ENCODE results near the gene HYAL2.

The HYAL2 gene

DNA sequence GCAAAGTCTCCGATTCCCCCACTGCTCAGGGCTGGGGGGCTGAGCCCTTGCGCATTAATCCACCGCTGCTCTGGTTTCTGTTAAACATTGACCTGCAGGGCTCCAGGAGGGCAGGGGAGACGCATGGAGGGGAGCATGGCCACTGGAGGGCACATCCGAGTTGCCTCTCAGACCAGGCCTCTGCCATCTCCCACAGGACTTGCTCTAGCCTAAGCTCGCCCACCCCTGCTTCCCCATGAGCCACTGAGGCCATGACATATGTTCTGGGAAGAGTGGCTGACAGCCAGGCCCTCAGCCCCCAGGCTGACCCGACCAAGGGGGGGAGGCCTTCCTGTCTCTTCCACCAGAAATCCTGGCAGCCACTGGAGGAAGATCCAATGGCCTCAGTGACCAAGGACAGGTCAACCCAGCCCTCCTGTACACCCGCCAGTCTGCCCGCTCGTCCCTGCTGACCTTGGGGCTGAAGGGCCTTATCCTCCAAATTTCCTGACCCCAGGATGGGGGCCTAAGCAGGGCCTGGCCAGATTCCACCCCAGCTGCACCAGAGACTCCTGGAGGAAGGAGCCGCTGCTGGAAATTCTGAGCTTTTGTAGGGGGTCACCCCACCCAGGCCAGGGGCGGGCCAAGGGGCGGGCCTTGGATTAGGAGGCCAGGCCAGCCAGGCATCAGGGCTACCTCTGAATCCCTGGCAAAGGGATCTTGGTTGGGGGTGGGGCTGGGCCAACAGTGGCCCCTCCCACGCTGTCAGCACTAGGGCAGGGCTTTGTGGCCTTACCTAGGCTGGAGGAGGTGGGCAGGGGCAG is 19.3 kb downstream of the HYAL2 start, which contains the start of gene HYAL1:
HYAL1 (minus strand) TSS at position 562 of the 803 bp plus-strand sequence. CDS start 618 bp downstream, outside the sequence.
- no peak for DNase-seq

DNA sequence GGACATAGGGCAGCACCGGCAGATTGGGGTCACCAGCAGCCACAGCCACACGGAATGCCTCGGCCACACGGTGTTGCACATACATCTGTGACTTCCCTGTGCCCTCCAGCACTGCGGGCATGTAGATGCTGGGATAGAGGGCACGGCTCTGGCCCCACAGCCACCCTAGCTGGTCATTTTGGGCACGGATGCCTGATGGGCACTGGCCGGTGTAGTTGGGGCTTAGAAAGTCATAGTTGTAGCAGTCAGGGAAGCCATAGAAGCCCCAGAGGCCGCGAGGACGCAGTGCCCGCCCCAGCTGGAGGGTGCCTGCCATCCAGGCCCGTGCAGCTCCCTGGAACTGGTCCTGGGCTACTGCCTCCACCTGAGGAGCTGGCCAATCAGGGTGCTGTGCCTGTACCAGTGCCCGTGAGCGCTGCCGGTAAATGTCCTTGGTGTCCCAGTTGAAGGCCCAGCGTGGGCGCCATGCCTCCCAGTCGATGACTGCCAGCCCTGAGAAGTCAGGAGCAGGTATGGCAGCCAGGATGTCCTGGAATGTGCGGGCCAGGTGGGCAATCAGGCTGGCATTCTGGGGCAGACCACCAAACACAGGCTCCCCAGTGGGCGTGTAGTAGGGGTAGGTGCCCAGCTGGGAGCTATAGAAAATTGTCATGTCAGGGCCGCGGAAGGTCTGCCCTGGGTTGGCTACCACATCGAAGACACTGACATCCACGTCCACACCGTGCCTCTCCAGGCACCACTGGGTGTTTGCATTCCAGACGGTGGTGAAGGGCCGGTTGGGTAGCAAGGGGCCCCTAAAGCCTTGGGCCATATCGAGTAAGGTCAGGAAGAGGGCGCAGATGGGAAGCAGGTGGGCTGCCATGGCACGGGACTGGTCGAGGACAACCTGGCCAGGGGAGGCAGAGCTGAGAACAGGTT is 20.2 kb downstream of the HYAL2 start:
- no peak for DNase-seq

DNA sequence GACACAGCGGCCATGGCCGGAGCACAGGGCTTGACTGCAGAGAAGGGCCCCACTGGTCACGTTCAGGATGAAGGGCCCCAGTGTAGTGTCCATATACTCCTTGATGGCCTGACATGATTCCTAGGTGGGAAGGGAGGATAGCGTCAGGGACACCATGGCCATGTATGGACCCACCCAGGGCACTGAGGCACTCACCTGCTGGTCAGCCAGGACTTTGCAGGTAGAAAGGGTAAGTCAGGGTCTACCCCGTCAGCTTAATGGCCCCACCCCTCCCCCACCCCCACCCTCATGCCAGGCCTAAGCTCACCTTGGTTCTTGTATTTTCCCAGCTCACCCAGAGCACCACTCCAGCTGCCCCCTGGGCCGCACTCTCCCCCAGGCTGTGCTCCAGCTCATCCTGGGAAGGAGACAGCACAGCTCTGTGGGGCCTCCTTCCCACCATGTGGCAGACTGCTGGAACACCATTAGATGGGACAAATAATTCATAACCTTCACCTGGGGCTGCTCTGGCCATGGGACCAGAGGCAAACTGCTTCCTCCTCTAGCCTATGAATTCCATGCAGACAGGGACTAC is 21.8 kb downstream of the HYAL2 start:
- no peak for DNase-seq

DNA sequence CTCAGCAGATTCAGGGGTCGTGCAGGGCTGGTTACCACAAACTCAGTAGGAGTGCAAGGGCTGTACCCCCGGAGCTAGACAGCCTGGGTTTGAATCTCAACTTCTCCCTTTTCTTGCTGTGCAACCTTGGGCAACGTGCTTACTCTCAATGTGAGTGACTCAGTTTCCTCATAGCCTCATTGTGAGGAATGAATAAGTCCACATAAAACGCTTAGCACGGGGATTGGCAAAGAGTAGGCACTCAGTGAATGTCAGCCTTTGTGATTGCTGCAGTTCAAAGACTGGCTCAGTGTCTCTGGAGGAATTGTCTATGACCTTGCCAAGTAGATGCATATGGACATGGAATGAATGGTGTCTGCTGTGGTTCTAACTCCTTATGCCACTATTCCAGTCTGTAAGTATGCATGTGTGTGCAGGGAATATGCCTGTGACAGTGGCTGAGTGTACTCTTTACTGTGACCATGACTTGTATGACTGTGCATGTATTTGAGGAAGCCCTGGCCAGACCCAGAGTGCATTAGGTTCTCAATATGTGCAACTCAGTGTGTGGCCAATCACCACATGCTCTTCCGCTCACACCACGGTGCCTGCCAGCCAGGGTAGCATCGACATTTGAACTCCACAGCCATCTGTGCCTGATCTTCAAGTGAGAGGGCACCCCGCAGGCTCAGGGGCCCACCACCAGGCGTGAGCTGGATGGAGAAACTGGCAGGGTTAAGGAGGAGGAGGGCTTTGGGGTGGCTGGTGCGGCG is 22.4 kb downstream of the HYAL2 start:
- DNase-seq, result no peak

DNA sequence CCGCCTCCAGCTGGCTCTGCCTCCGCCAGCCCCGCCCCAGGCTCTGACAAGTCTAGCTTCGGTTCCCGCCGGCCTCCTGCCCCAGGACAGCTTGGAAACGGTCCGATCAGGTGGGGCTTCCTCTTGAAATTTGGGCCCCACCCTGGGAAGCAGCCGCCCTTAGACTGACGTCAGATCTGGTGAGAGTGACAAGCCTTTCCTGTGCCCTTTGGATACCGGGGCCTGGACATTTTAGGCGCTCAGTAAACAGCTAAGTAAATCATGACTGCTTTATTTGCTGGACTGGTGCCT is 23.0 kb downstream of the HYAL2 start:
- DNase-seq, result no peak

DNA sequence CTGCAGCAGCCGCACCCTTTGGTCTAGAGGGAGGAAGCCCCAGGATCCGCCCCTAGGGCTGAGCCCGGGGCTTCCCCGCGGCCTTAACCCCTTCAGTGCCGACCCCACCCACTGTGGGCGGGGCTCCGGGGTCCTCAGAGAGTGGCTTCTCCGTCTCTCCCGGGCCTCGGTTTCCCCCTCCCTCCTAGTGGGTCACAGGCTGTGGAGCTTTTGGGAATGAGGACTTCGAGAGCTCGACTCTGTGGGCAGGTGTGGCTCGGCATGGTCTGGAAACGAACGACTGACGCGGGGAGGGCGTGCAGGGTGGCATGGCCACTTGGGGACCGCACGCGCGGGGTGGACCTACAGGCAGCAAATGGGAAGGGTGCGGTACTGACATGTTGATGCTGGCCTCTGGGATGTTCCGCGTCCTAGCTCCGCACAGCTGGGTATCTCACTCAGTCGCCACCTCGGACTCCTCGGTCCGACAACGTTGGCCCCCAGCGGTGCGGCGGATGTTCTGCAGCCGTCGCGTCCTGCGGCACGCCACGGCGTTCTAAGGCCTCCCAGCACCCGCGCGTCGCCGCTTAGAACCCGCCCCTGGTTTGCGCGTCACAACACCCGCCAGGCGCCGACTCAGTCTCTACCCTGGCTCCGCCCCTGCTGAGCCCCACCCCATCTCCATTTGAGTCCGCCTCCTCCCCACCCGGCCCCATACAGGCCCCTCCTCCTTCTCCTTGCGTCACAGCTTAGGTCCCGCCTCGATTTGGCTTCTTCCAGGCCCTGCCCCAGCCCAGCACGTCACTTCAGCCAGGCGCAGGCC is 23.5 kb downstream of the HYAL2 start, which contains the start of the genes HYAL3 and NAA80:
HYAL3 (minus strand) TSS at position 570 of the 802 bp plus-strand sequence. CDS start 3,803 bp downstream, outside the sequence.
NAA80 (minus strand) TSS at position 570 of the 802 bp plus-strand sequence. CDS start 1,942 bp downstream, outside the sequence.
- DNase-seq, result peak; percentile 98

DNA sequence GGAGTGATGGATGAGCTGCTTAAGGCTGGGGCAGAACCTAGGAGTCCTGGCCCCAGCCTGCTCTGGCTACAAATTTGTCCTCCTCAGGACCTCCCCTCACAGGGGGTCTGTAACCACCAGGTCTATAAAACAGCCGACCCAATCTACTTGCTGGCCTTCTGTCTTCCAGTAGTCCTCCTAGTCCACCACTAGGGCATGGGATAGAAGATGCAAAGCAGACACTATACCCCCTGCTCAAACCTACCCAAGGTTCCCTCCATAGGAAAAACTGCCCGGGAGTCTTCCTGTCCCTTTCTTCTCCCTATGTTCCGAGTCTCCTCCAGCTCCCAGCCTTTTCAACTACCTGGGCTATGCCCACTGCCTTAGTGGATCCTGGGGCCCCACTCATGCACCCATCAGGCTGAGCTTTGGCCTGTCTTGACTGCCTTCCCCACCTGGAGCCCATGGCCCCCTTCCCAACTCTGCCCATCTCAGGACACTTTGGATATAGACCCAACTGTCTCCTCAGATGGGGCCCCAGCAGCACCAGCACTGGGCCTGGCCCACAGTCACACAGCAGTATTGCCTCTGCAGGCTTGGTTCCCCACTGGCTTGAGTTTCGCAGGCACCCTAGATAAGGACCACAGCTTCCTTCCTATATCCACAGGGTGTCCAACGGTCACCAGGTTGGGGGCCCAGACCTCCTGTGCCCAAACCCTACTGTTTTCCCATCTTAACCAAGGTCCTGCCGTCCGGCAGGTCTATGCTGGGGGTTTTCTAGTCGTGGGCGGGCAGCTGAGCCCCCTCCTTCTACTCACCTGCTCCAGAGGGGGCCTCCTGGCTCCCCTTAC is 24.4 kb downstream of the HYAL2 start:
- DNase-seq, result no peak

DNA sequence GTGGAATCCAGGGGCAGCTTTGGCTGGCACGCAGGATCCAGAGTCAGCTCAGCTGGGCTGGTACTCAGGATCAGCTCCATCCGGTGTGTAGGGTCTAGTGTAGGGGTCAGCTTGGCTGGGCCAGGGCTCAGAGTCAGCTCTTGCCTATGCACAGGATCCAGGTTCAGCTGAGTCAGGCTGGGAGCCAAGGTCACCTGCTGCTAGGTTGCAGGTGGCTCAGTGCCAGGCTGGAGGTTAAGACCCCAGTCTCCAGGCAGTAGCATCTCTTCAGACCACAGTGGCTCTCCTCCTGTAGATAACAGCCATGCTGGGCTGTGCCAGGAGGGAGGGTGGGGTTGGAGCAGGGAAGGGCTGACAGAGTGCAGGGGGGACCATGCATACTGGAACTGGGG is 25.2 kb downstream of the HYAL2 start:
- DNase-seq, result no peak

DNA sequence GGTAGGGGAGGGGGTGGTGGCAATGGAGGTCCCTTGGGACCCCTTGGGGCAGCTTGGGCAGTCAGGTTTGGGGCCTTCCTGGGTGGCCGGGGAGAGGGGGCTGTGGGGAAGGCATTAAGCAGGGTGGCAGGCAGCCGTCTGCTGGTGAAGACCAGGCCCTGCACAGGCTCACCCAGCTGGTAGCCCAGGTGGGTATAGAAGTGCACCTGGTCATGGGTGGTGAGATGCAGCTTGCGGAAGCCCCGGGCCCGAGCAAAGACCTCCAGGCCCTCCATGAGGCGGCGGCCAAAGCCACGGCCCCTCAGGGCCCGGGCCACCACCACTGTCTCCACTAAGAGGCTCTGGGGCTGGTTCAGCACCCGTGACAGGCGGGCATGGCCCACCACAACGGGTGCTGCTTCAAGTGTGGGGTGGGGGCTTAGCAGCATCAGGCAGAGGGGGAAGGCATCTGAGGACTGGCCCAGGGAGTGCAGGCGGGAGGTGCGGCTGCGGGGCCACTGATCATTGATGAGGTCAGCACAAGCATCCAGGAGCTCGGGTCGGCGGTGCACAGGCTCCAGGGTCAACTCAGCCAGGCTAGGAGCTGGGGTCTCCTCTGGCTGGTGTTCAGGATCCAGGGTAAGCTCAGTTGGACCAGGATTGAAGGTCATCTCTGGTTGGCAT is 25.7 kb downstream of the HYAL2 start:
- no peak for DNase-seq

DNA sequence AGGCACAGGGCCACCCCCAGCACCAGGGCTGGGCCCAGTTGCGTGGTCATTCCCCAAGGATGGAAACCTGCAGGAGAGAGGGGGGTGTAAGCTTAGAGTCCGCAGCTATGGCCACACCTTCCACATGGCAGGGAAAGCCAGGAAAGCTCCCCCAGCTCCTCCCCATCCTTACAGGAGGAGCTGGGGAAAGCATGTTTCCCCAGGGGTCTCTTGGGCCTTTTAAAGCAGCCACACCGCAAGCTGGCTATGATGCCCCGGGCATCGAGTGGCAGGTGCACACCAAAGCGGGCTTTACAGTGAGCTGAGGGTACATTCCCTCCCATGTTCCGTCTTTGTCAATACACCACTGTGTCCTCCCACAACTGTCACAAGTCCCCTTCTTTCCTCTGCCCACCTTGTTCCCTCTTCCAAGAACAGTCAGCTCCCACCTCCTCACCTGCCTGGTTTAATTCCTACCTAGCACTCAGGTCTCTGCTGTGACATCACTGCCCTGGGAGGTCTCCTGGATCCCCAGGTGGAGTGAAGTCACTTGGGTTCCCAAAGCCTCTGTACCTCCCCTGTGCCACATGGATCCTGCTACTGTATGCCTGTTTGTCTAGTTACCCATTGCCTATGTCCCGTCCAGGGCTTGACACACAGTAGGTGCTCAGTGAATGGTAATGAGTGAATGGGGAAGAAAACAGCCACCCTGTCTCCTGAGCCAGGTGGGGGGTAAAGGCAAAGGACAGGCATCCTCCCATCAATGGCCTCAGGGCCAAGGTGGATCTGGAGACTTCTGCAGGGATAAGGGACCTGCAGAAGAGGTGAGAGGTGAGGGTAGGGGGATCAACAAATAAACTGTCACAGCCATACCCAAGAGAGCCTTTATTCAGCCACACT is 26.8 kb downstream of the HYAL2 start:
- no peak for DNase-seq

DNA sequence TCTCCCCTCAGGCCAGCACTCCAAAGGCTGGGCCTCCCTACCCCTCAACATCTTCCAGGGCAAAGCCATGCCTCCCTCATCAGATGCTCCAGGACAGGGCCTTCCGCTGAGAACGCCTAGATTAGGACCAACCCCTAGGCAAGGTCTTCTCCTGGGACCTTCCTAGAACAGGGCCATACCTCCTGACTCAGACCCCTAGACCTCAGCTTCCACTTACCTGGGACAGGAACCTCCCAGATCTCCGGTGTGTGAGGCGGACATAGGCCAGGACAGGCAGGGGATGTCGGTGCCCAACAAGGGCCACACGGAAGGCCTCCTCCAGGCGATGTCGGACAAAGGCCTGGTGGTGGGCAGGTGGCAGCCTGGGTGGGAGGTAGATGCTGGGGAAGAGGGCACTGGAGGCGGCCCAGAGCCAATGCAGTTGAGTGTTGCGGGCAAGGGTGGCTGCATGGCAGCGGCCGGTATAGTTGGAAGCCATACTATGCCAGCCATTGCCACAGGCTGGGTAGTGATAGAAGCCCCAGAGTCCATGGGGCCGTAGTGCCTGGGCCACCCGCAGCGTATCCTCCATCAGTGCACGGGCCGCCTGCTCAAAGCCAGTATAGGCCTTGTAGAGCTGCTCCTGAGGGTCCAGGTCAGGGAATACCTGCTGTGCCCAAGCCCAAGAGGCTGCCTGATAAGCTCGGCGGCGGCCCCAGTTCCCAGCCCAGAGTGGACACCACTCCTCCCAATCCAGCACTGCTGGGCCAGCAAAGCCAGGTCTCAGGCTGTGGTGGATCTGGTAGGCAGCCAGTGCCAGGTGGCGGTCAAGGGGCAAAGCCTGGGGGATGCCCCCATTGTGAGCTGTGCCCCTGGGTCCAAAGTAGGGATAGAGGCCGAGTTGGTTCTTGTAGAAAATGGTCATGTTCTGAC is 27.8 kb downstream of the HYAL2 start:
- no peak for DNase-seq

DNA sequence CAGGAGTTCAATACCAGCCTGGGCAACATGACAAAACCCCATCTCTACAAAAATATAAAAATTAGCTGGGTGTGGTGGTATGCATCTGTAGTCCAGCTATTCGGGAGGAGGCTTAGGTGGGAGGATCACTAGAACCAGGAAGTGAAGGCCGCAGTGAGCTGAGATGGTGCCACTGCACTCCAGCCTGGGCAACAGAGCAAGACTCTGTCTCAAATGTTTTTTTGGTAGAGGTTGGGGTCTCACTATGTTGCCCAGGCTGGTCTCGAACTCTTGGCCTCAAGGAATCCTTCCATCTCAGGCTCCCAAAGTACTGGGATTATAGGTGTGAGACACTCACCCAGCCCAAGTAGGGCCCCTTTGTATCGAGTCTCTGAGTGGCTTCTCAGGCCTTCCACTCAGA is 28.5 kb downstream of the HYAL2 start:
- DNase-seq, result no peak

DNA sequence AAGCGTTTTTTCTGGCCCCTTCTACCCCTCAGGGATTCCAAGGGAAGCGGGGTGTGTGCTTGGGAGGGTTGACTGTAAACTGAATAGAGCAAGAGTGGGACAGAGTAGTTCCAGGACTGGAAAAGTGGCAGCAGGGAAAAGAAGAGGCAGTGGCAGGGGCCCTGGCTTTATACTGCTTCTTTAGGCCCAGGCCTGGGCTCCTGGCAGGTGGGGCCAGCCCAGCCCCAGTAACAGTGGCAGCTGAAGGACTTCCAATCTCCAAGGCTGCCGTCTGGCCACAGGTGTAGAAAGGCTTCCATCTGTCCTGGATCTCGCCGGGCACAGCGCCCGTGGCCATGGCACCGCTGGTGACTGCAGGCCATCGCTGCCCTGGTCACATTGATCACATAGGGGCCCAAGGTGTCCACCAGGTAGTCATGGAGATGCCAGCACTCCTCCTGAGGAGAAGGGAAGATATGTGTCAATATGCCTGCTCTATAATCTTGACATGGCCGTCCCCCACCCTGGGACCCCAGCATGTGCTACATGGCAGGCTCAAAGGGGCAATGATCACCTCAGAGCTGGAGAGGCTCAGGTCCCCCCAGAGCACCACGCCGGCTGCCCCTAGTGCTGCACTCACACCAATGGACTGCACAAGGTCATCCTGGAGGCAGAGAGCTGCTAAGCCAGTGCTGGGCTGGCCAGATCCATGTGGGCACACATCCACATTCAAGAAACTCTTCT is 29.3 kb downstream of the HYAL2 start:
- DNase-seq, result no peak

DNA sequence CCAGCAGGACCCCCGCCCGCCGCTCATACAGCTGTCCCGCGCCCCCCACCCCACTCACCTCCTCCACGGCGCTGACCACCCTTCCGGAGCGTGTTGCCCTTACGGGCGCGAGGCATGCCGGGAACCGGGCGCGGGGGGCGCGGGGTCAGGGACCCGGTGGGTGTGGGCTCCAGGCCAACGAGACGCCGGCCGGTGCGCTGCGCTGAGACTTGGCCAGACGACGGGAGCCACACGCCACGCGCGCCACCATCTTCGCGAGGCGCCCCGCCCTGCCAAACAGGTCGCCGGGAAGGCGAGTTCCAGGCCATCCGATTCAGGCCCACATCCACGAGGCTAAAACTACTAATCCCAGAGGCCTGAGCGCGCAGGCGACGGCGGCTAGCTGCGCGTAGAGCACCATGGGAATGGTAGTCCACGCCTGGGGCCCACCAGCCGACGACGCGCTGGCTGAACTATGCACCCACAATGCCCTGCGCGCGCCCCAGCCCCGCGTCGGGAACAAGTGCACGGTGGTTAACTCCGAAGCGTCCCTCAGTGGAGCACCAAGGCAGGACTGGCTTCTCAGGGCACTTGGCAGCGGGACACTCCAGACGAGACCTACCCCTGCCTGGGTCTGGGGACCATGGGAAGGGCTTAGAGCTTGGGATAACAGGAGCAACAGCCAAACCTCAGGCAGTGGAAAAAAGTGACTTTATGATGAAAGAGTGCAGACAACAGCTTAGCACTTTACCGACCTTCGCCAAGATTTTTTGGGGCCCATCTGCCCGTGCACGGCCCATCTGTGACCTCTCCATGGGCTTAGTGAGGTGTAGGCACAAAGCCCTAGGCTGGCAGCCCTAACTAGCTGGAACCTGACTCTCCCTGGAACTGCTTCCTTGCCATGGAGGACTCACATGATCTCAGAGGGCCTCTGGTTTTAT is 30.1 kb downstream of the HYAL2 start, which contains the start of gene IFRD2:
IFRD2 (minus strand) TSS at position 271 of the 920 bp plus-strand sequence; CDS start at position 116, 155 bp downstream.
- DNase-seq, result peak; percentile 90

DNA sequence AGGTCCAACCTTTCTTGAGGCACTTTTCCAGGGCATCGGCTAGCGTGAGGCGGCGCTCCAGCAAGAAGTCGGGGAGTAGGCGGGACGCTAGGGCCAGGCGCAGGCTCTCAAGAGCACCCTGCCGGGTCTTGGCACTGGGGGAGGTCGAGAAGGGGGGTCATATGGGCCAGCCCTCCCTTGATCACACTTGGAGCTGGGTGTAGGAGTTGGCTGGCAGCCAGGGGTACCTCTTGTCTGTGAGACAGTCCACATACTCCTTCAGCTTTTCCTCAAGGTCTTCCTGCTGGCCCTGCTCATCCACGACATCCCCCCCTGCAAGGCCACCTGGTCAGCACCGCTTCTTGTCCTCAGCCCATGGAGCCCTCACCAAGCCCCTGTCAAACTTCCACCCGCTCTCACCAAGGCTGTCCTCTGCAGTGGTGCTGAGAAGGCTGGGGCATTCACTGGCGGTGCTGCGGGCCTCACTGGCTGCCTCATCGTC is 32.3 kb downstream of the HYAL2 start:
- DNase-seq, result no peak

DNA sequence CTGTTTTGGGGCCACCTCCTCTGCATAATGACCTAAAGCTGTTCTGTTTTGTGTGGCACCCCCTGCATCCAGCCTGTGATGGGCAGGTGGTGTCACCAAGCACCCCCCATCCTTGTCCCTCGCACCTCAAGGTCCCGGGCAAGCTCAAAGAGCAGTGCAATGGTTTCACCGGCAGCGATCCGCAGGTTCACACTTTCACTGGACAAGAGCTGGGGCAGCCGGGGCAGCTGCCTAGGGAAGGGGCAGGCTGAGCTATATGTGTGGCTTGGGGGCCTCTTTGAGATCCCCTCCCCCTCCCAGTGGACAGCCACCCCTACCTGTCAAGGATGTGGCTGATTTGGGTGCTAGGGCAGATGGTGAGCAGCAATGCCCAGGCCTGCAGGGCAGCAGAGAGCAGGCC is 33.4 kb downstream of the HYAL2 start:
- DNase-seq, result no peak
